Body of pancreas (tissue), 4 donors: ENCODE measurements around the gene C10orf95. TPM values are rescaled to one million over a fixed set of nuclear protein-coding genes. Genes with fewer than 3 reads are reported as not detected.

Experiments
- ATAC-seq: fragments of 150-250 bp; one replicate; pipeline ENCODE4 v1.9.1; 2016
- DNase-seq, 4 donors: peaks; one replicate each; pipeline ENCODE4 v3.0.0-alpha.2; 2019
- H3K27ac ChIP-seq, 4 donors: fragments of 200-600 bp; sonication (generic); 1 replicate in 3 of 4; 2 replicates in 1 of 4; pipeline versions ENCODE4 v1.5.1 to v1.6.1; 2016 to 2019; ENCODE audit warnings: mild to moderate bottlenecking in 1 of 4, mixed read lengths in 1 of 4, moderate library complexity in 1 of 4
- H3K27me3 ChIP-seq, 2 donors: fragments of 200-600 bp; sonication (generic); one replicate each; pipeline ENCODE4 v1.6.0; 2016; ENCODE audit warnings: mild to moderate bottlenecking in 1 of 2
- H3K36me3 ChIP-seq, 2 donors: fragments of 200-600 bp; sonication (generic); replicated peaks in 1 of 2; 2 replicates each; pipeline ENCODE4 v1.5.1; 2016; ENCODE audit warnings: low read depth in 2 of 2; ENCODE audit not compliant: insufficient read depth in 1 of 2
- H3K4me1 ChIP-seq: fragments of 200-600 bp; sonication (generic); one replicate; pipeline ENCODE4 v1.6.0; 2016
- H3K4me3 ChIP-seq, 2 donors: fragments of 200-600 bp; sonication (generic); 1 replicate in 1 of 2; 2 replicates in 1 of 2; pipeline ENCODE4 v1.5.1; 2016 to 2019
- H3K9me3 ChIP-seq, 3 donors: fragments of 200-600 bp; sonication (generic); 1 replicate in 2 of 3; 2 replicates in 1 of 3; pipeline ENCODE4 v1.5.1; 2016
- POLR2A ChIP-seq, 3 donors: fragments of 450-650 bp; IDR thresholded peaks; one replicate each; pipeline ENCODE4 v1.6.1; 2016; ENCODE audit warnings: antibody characterized with exemption in 3 of 3, mild to moderate bottlenecking in 2 of 3
- WGBS, 2 donors: methylation state at CpG; one replicate each; pipeline ENCODE4 v1.1.5; 2017; 5-methylcytosine and 5-hydroxymethylcytosine counted together
- intact Hi-C: fragments of 100-400 bp; cut with DNase I; formaldehyde crosslinking; loops from one replicate; pipeline ENCODE4 v1.15.1; 2023
- total RNA-seq, 2 donors: library from RNA; depleted of rRNA; stranded (reverse); fragments of >200 nt; gene quantifications; one replicate each; pipeline ENCODE4 v1.1.0, GENCODE V29; 2016
- TF ChIP-seq, protein P1 (sequence below), 7 experiments: fragments of 450-650 bp in 4 of 7; fragments of 200-600 bp in 3 of 7; sonication (generic) in 3 of 7; IDR thresholded peaks; one replicate each; pipeline ENCODE4 v1.5.1; 2016 to 2019; ENCODE audit warnings: antibody characterized with exemption in 7 of 7

The C10orf95 gene
- total RNA-seq, 2 donors from 2014 or later: 0.66 to 4.2 TPM

DNA sequence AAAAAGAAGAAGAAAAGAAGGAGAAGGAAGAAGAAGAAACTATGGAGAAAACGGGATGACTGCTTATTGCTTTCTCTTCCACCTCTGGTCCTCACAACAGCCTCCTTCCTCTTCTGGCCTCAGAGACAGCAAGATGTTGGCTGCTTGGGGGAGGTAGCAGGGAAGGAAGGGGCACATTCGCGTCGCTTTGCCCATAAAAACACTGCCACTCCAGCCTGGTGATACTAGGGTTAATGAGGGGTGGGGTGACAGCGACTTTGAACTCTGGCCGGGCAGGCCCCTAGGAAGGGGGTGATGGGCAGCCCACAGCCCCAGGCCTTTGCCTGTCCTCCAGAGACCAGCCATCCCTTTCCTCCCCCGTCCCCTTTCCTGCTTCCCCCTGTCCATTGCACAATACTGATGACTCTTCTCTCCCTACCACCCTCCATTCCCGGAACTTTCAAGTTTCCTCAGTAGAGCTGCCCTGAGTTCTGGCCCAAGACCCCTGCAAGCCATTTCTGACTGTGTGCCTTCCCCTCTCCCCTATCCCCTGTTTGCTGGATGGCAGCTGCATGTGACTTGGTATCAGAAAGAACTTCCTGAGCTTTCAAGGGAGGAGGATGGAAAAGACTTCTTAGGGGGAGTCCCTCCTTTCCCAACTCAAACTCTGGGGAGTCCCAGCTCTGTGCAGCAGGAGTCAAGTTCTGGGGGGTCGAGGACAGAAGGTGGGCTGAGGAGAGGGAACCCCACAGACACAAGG is 16.8 kb downstream of the C10orf95 start:
- Histone ChIP-seq H3K27ac (peak overlapping the region in 1 of 4 donors; percentile 34), H3K36me3 (no peaks in the 10 kb centered on the region), H3K27me3 (no peaks in the 10 kb centered on the region), H3K4me1 (peaks cover 15% of the 10 kb centered on the region), H3K9me3 (no peaks in the 10 kb centered on the region), H3K4me3 (no peak overlapping the region)
- WGBS, 2 donors: 19 to 42% methylated on average over 9 of the region's 9 CpGs
- intact Hi-C loops: no loop called here
- no peak for DNase-seq
- TF ChIP-seq, protein P1, sequence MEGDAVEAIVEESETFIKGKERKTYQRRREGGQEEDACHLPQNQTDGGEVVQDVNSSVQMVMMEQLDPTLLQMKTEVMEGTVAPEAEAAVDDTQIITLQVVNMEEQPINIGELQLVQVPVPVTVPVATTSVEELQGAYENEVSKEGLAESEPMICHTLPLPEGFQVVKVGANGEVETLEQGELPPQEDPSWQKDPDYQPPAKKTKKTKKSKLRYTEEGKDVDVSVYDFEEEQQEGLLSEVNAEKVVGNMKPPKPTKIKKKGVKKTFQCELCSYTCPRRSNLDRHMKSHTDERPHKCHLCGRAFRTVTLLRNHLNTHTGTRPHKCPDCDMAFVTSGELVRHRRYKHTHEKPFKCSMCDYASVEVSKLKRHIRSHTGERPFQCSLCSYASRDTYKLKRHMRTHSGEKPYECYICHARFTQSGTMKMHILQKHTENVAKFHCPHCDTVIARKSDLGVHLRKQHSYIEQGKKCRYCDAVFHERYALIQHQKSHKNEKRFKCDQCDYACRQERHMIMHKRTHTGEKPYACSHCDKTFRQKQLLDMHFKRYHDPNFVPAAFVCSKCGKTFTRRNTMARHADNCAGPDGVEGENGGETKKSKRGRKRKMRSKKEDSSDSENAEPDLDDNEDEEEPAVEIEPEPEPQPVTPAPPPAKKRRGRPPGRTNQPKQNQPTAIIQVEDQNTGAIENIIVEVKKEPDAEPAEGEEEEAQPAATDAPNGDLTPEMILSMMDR (IDR thresholded peaks at IDR 0.05): no peak
- TF ChIP-seq POLR2A (IDR thresholded peaks at IDR 0.05): no peak
- no peak for ATAC-seq

GRCh38 chr10:102433619-102434046 is 17.7 kb downstream of the C10orf95 start:
- ATAC-seq: no peak
- intact Hi-C loops: no loop called here
- DNase-seq: peak in 1 of 4 donors; percentile 42
- 37 to 71% methylated on average over 5 of the region's 5 CpGs for WGBS, 2 donors
- peaks cover 15% of the 10 kb centered on the region for H3K4me1 ChIP-seq
- H3K36me3 ChIP-seq: no peaks in the 10 kb centered on the region
- H3K4me3 ChIP-seq: no peak overlapping the region
- no peaks in the 10 kb centered on the region for H3K27me3 ChIP-seq
- TF ChIP-seq, protein P1 (IDR thresholded peaks at IDR 0.05): no peak
- TF ChIP-seq POLR2A (IDR thresholded peaks at IDR 0.05): no peak
- no peaks in the 10 kb centered on the region for H3K9me3 ChIP-seq
- H3K27ac ChIP-seq: no peak overlapping the region

DNA sequence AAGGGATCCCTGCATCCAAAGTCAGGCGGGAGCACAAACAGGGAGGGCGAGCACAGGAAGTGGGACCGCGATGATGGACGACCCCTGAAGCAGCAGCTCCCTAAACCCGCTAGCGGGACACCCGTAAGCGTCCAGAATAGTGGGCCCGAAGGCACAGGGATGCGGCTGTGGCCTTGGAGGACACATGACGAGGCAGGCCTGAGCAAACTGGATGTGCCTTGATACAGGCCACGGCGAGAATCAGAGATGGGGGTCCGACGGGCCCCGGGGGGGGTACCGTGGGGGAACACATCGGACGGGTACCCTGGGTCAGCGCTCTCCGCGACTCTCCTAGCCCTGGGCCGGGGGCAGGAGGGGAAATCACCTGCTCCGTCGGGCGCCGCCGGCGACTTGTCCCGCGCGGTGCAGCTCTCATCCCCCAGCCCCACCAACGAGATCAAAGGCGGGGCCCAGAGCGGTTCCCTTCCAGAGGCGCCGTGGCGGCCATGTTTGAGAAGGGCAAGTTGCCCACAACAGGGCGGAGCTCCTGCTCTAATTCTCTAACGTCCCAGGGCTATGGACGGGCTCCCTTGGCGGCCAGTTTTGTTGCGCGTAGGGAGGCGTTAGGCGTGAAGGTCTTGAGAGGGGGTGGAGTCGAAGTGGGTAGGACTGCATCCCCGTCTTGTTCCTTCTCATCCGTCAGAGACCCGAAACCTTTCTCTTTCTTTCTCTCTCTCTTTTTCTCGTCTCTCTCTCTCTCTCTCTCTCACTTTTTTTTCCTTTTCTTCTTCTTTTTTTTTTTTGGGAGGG is 19.0 kb downstream of the C10orf95 start, which contains the start of gene CUEDC2:
CUEDC2 (minus strand) TSS at position 413 of the 789 bp plus-strand sequence. CDS start 7,386 bp downstream, outside the sequence.
- intact Hi-C loops: no loop called here
- ATAC-seq: peak; percentile 98

DNA sequence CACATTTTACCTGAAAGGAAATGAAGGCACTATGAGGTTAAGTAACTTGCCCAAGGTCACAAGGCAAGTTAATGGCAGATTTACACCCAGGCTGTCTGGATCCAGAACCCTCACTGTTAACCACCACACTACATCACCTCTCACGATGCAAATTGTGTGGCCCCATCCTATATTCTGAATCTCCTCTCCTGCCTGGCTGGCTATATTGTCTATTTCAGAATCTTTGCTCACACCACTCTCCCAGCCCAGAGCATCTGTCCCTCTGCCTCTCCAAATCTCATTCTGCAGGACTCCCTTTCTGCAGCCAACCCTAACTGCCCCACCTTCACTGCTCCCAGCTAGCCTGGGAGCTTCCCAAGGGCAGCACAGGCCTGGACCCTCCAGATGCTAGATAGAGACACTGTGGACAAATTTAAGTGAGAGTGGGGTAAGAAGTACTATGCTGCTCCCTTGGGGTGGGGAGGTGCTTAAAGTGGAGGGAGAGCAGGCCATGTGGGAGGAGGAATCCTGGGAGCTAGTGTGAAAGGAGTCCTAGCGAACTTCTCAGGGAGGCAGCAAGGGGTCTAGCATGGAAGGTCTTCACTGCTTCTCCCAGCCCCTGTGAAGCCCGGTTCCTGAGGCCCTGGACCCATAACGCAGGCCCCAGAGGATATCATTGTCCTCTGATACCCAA is 19.8 kb downstream of the C10orf95 start:
- no peak for DNase-seq
- ATAC-seq: peak; percentile 1
- H3K27ac ChIP-seq: peak overlapping the region; percentile 60 to 76 (median 70)
- WGBS, 2 donors: 11 to 16% methylated on average over 4 of the region's 4 CpGs
- no peak for TF ChIP-seq POLR2A (IDR thresholded peaks at IDR 0.05)
- TF ChIP-seq, protein P1 (IDR thresholded peaks at IDR 0.05): no peak
- H3K9me3 ChIP-seq: no peaks in the 10 kb centered on the region
- H3K4me1 ChIP-seq: peaks cover 15% of the 10 kb centered on the region
- intact Hi-C loops: no loop called here
- no peaks in the 10 kb centered on the region for H3K36me3 ChIP-seq
- H3K27me3 ChIP-seq: no peaks in the 10 kb centered on the region
- H3K4me3 ChIP-seq: peak overlapping the region; percentile 42 to 79

More for the DNA sequence above, 19.0 kb downstream of the C10orf95 start, which contains the start of gene CUEDC2:
- DNase-seq: peak; percentile 96 to 97 (median 96)
- Histone ChIP-seq H3K36me3 (no peaks in the 10 kb centered on the region), H3K27me3 (no peaks in the 10 kb centered on the region), H3K4me1 (peaks cover 15% of the 10 kb centered on the region), H3K4me3 (peak within 1 kb of the TSS; percentile 42 to 79), H3K9me3 (no peaks in the 10 kb centered on the region), H3K27ac (peak within 1 kb of the TSS; percentile 60 to 76 (median 70))
- 0 to 2% methylated on average over 19 to 41 of the region's 52 CpGs for WGBS, 2 donors
- TF ChIP-seq POLR2A (IDR thresholded peaks at IDR 0.05): peak in 2 of 3 donors; percentile 61 to 67
- TF ChIP-seq, protein P1 (IDR thresholded peaks at IDR 0.05): peak in 1 of 7 experiments; percentile 26
